Measurements from ENCODE around the gene C17orf58. TPM values are rescaled to one million over a fixed set of nuclear protein-coding genes. Genes with fewer than 3 reads are reported as not detected.
"Not testable (repeated sequence)": the region's sequence is repeated elsewhere in the genome, so short reads cannot be mapped to it uniquely, and the experiment has no call there.

The C17orf58 gene
- polyA plus RNA-seq, 2 of the 4 experiments (the other 2 are of a cell fraction): 11.2 to 20.0 TPM

DNA sequence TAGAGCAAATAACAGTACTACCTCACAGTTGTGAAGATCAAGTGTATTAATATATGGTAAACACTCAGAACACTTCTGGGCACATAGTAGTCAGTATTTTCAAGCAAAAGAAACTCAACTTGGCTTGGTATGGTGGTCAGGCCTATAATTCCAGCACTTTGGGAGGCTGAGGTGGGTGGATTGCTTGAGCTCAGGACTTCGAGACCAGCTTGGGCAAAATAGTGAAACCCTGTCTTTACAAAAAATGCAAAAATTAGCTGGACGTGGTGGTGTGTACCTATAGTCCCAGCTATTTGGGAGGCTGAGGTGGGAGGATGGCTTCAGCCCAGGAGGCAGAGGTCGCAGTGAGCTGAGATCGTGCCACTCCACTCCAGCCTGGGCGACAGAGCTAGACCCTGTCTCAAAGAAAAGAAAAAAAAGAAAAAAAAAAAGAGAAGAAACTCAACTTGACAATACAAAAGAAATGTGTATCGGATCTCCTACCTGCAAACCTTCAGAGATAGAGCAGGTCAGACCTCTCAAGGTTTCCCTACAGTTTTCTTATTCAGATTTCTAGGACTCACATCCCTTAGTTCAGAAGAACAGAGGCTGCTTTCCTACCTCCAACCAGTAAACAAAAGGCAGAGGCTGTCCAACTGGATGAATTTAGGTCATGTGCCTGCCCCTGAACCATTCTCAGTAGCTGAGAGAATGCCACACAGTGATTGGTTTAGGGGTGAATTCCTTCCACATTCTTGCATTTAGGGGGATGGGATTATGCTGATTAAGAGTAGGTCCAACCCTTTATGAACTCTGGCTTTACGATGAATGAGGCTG is 37.6 kb upstream of the C17orf58 start:
- FAIRE-seq (peak; percentile 97), DNase-seq (ENCODE audit: low read depth in 1 of 2, low spot score in 1 of 2) (peak; percentile 90 to 94), ATAC-seq (peak; percentile 67 to 83)
- Histone ChIP-seq H3K27ac (peak overlapping the region; percentile 70 to 77), H3K4me2 (peak overlapping the region; percentile 83), H3K9me3 (no peaks in the 10 kb centered on the region), H3K4me1 (peaks cover 28% of the 10 kb centered on the region), H3K4me3 (peak overlapping the region; percentile 43; the same call in 2 of the 3 replicates)
- ChIA-PET POLR2A (interaction anchor here (0.5 to 1.9 kb wide), 6 partner anchors 10 to 64 kb away, joined by 3 to 16 read pairs (median 5); no protein-coding TSS in a partner anchor), CTCF (interaction anchor here (0.6 to 1.2 kb wide), 3 partner anchors 22 to 184 kb away, joined by 3 to 4 read pairs (median 4); no protein-coding TSS in a partner anchor)
- WGBS (ENCODE audit: missing lambda C conversion rate): 52% methylated on average over 7 of the region's 7 CpGs
- TF ChIP-seq, protein P1, sequence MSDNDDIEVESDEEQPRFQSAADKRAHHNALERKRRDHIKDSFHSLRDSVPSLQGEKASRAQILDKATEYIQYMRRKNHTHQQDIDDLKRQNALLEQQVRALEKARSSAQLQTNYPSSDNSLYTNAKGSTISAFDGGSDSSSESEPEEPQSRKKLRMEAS (IDR thresholded peaks at IDR 0.05): 0 out of 2 replicates have a peak, but pooled peaks have one; percentile 13
- TF ChIP-seq, protein P2, sequence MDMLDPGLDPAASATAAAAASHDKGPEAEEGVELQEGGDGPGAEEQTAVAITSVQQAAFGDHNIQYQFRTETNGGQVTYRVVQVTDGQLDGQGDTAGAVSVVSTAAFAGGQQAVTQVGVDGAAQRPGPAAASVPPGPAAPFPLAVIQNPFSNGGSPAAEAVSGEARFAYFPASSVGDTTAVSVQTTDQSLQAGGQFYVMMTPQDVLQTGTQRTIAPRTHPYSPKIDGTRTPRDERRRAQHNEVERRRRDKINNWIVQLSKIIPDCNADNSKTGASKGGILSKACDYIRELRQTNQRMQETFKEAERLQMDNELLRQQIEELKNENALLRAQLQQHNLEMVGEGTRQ (IDR thresholded peaks at IDR 0.05): peak; percentile 88
- TF ChIP-seq NR3C1 (IDR thresholded peaks at IDR 0.05): no peak
- peak; percentile 74 for TF ChIP-seq MAFK (IDR thresholded peaks at IDR 0.05; ENCODE audit: partially characterized antibody)

DNA sequence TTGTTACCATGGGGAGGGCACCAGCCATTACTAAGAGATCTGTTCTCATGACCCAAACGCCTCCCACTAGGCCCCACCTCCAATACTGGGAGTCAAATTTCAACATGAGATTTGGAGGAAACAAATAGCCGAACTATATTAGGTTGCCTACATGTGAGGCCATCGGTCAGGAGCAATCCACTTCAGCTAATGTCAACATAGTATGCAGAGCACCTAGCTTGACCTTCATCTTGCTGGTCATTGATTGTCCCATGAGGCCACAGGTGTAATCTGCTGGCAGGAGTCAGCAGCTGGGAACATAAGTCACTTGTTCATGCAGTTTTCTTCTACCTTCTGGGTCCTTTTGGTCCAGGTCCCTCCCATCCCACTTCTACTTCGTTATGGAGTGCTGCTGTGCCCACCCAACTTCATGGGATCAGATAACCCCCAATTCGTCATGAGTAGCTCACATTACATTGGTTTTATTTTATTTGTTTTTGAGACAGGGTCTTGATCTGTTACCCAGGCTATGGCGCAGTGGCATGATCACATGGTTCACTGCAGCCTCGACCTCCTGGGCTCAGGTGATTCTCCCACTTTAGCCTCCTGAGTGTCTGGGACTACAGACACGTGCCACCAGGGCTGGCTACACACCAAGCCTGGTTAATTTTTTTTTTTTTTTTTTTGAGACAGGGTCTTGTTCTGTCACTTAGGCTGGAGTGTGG is 33.4 kb upstream of the C17orf58 start:
- TF ChIP-seq ZSCAN20 (CRISPR knock-in tag; IDR thresholded peaks at IDR 0.05): no peak
- TF ChIP-seq PHF8 (IDR thresholded peaks at IDR 0.05; ENCODE audit: borderline replicate concordance, low read depth): no peak
- TF ChIP-seq KDM1A (IDR thresholded peaks at IDR 0.05; ENCODE audit: low read depth): no peak
- TF ChIP-seq NPAS2 (CRISPR knock-in tag; IDR thresholded peaks at IDR 0.05; ENCODE audit: borderline replicate concordance): no peak
- TF ChIP-seq CHD2 (IDR thresholded peaks at IDR 0.05; ENCODE audit: low read length, partially characterized antibody): no peak
- no peak for TF ChIP-seq POLR2AphosphoS2 (conservative IDR thresholded peaks at IDR 0.05; ENCODE audit: low read length)
- TF ChIP-seq, protein P3, sequence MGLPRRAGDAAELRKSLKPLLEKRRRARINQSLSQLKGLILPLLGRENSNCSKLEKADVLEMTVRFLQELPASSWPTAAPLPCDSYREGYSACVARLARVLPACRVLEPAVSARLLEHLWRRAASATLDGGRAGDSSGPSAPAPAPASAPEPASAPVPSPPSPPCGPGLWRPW (IDR thresholded peaks at IDR 0.05): no peak
- TF ChIP-seq ZC3H11A (IDR thresholded peaks at IDR 0.05): no peak
- TF ChIP-seq, protein P4, sequence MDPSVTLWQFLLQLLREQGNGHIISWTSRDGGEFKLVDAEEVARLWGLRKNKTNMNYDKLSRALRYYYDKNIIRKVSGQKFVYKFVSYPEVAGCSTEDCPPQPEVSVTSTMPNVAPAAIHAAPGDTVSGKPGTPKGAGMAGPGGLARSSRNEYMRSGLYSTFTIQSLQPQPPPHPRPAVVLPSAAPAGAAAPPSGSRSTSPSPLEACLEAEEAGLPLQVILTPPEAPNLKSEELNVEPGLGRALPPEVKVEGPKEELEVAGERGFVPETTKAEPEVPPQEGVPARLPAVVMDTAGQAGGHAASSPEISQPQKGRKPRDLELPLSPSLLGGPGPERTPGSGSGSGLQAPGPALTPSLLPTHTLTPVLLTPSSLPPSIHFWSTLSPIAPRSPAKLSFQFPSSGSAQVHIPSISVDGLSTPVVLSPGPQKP (IDR thresholded peaks at IDR 0.05; ENCODE audit: low read depth, low read length): no peak
- H3K4me3 ChIP-seq: no peak overlapping the region
- no peak for DNase-seq (ENCODE audit: low read depth in 1 of 2, low spot score in 1 of 2)
- ChIA-PET CTCF (interaction anchor here (0.8 kb wide), 2 partner anchors 9 to 10 kb away, joined by 3 to 4 read pairs; no protein-coding TSS in a partner anchor), POLR2A (no interaction called here)
- H3K27ac ChIP-seq: no peak overlapping the region
- FAIRE-seq: no peak
- 49% methylated on average over 8 of the region's 8 CpGs for WGBS (ENCODE audit: missing lambda C conversion rate)
- no peak for ATAC-seq
- H3K4me1 ChIP-seq: peaks cover 16% of the 10 kb centered on the region
- no peak overlapping the region for H3K4me2 ChIP-seq
- no peaks in the 10 kb centered on the region for H3K9me3 ChIP-seq

DNA sequence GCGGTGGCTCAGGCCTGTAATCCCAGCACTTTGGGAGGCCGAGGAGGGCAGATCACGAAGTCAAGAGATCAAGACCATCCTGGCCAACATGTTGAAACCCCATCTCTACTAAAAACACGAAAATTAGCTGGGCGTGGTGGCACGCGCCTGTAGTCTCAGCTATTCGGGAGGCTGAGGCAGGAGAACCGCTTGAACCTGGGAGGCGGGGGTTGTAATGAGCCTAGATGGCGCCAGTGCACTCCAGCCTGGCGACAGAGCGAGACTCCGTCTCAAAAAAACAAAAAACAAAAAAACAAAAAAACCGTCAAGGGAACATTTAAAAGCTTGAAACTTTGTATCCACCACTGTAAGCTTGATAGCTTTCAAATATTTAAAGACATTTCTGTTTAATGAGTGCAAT is 26.3 kb upstream of the C17orf58 start:
- H3K9me3 ChIP-seq; FAIRE-seq; H3K4me1 ChIP-seq; H3K4me3 ChIP-seq; ATAC-seq; H3K27ac ChIP-seq; H3K4me2 ChIP-seq; DNase-seq (ENCODE audit: low read depth in 1 of 2, low spot score in 1 of 2): not testable (repeated sequence)
- 88% methylated on average over 15 of the region's 15 CpGs for WGBS (ENCODE audit: missing lambda C conversion rate)
- CTCF ChIA-PET: interaction anchor here (0.6 to 1.8 kb wide), 3 partner anchors 11 to 222 kb away, joined by 3 to 4 read pairs (median 4); no protein-coding TSS in a partner anchor
- TF ChIP-seq RAD21 (conservative IDR thresholded peaks at IDR 0.05 in 1 of 2, IDR thresholded peaks at IDR 0.05 in 1 of 2): 0 out of 5 replicates have a peak, but pooled peaks of 1 of the 2 experiments have one; percentile 19
- TF ChIP-seq, protein P5, sequence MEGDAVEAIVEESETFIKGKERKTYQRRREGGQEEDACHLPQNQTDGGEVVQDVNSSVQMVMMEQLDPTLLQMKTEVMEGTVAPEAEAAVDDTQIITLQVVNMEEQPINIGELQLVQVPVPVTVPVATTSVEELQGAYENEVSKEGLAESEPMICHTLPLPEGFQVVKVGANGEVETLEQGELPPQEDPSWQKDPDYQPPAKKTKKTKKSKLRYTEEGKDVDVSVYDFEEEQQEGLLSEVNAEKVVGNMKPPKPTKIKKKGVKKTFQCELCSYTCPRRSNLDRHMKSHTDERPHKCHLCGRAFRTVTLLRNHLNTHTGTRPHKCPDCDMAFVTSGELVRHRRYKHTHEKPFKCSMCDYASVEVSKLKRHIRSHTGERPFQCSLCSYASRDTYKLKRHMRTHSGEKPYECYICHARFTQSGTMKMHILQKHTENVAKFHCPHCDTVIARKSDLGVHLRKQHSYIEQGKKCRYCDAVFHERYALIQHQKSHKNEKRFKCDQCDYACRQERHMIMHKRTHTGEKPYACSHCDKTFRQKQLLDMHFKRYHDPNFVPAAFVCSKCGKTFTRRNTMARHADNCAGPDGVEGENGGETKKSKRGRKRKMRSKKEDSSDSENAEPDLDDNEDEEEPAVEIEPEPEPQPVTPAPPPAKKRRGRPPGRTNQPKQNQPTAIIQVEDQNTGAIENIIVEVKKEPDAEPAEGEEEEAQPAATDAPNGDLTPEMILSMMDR (IDR thresholded peaks at IDR 0.05): peak; percentile 27; the same call in 2 of the 3 replicates
- POLR2A ChIA-PET: interaction anchor here (0.6 kb wide), 1 partner anchor 11 kb away, joined by 4 read pairs; no protein-coding TSS in a partner anchor
